SK-N-SH (cell line): ENCODE results near the gene ZNF74.

Experiments used
- FOXM1 ChIP-seq: IDR thresholded peaks from 2 replicates; pipeline ENCODE4 v1.4.0; 2012; ENCODE audit warnings: low read depth, mild to moderate bottlenecking
- TF ChIP-seq, protein P1 (sequence below): fragments of 200-600 bp; sonication (generic); IDR thresholded peaks from 2 replicates; pipeline ENCODE4 v1.6.1; 2017; ENCODE audit warnings: antibody characterized with exemption, mild to moderate bottlenecking, moderate library complexity

GRCh38 chr22:20418211-20418788 lies 24.3 kb downstream of the ZNF74 start:
- no peak for TF ChIP-seq FOXM1
- TF ChIP-seq, protein P1, sequence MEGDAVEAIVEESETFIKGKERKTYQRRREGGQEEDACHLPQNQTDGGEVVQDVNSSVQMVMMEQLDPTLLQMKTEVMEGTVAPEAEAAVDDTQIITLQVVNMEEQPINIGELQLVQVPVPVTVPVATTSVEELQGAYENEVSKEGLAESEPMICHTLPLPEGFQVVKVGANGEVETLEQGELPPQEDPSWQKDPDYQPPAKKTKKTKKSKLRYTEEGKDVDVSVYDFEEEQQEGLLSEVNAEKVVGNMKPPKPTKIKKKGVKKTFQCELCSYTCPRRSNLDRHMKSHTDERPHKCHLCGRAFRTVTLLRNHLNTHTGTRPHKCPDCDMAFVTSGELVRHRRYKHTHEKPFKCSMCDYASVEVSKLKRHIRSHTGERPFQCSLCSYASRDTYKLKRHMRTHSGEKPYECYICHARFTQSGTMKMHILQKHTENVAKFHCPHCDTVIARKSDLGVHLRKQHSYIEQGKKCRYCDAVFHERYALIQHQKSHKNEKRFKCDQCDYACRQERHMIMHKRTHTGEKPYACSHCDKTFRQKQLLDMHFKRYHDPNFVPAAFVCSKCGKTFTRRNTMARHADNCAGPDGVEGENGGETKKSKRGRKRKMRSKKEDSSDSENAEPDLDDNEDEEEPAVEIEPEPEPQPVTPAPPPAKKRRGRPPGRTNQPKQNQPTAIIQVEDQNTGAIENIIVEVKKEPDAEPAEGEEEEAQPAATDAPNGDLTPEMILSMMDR = peak; percentile 87
